Activated CD4-positive, alpha-beta T cell treated with anti-CD3 and anti-CD28 coated beads, Interleukin-2, amount 50 U/mL, for 48 hours (primary cell): ENCODE data around the gene FAM171A2.
"Not testable (repeated sequence)": the region's sequence is repeated elsewhere in the genome, so short reads cannot be mapped to it uniquely, and the experiment has no call there.

ENCODE experiments used
- DNase-seq, 2 experiments: peaks; one replicate each; pipeline ENCODE4 v3.0.0-alpha.2; 2020

FAM171A2 gene

GRCh38 chr17:44344939-44345453, 18.7 kb downstream of the FAM171A2 start, which contains the start of gene GRN:
TSS of gene GRN (plus strand) at chr17:44345302. CDS start at chr17:44349165, 3,863 bp downstream.
- peak; percentile 85 to 91 for DNase-seq

GRCh38 chr17:44343510-44344209, 20.0 kb downstream of the FAM171A2 start:
- DNase-seq = no peak

- not testable (repeated sequence) for DNase-seq
Measured at GRCh38 chr17:44340553-44340952, 23.1 kb downstream of the FAM171A2 start.

DNA sequence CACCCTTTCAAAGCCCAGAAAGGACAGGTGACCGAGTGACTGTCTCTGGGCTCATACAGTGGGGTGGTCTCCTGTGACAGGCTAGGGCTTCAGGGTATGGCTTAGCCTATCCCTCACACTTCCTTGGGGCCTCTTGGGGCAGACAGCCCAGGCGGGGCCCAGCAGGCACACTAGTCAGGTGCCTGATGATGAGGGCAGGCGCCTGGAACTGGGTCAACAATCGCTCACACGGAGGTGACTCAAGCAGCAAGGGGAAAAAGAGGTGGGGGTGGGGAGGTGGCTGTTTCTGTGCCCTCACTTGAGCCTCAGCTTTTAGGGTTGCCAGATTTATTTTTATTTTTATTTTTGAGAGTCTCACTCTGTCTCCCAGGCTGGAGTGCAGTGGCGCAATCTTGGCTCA, 25.0 kb downstream of the FAM171A2 start:
- DNase-seq = no peak

- no peak for DNase-seq
Measured at GRCh38 chr17:44335968-44336367, 27.7 kb downstream of the FAM171A2 start.

DNA sequence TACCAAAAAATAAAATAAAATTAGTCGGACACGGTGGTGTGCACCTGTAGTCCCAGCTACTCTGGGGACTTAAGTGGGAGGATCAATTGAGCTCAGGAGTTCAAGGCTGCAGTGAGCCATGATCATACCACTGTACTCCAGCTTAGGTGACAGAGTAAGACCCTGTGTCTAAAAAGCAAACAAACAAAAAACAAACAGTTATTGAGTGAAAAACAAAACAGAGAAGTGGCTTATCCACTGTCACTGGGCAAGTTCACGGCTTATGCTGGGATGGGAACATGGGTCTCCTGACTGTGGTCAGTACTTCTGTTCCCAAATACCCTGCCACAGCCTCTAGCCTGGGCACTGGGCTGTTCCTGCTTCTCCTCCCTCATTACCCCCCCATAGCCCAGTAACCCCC, 28.1 kb downstream of the FAM171A2 start:
- DNase-seq = no peak

GRCh38 chr17:44334727-44335126, 28.9 kb downstream of the FAM171A2 start:
- no peak for DNase-seq

- DNase-seq = no peak
Measured at GRCh38 chr17:44334315-44334714, 29.3 kb downstream of the FAM171A2 start.

DNA sequence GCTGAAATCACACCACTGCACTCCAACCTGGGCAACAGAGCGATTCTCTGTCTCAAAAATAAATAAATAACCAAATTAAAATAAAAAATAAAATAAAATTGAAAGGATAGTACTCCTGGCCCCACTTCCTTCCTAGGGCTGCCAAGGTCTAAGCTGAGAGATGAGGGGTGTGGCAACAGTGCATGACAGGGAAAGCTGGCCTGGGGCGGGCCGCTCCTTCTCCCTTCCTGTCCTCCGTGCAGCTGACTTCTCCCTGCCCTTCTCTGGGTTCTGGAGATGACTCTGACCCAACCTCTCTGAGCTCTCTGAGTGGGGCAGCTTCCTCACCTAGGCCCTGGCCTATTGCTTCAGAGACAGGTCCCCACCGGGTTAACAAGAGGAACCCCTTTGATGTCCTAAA, 30.3 kb downstream of the FAM171A2 start:
- DNase-seq = no peak

DNA sequence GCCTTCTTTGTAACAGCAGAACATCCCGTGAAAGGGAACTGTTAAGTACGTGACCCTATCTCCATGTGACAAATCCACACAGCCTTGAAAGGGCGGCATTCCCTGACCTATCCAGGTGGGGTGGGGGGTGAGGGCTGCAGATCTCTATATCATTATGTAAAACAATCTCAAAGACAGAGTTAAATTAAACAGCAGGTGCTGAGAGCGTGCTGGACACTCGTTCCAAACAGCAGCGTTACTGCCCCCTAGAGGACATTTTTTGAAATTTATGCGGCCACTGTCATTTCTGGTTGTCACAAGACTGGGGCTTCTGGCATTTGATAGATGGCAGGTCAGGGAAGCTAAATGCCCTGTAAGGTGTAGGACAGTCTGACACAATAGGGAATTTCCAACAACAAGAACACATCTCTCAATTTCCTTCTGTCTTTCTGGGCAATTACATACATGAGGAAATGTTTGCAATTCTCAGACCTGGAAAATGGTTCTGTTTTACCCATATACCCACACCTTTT, 32.3 kb downstream of the FAM171A2 start:
- DNase-seq = peak; percentile 73 to 84

- not testable (repeated sequence) for DNase-seq
Measured at GRCh38 chr17:44330263-44330662, 33.4 kb downstream of the FAM171A2 start.

- not testable (repeated sequence) for DNase-seq
Measured at GRCh38 chr17:44329516-44329915, 34.1 kb downstream of the FAM171A2 start.

DNA sequence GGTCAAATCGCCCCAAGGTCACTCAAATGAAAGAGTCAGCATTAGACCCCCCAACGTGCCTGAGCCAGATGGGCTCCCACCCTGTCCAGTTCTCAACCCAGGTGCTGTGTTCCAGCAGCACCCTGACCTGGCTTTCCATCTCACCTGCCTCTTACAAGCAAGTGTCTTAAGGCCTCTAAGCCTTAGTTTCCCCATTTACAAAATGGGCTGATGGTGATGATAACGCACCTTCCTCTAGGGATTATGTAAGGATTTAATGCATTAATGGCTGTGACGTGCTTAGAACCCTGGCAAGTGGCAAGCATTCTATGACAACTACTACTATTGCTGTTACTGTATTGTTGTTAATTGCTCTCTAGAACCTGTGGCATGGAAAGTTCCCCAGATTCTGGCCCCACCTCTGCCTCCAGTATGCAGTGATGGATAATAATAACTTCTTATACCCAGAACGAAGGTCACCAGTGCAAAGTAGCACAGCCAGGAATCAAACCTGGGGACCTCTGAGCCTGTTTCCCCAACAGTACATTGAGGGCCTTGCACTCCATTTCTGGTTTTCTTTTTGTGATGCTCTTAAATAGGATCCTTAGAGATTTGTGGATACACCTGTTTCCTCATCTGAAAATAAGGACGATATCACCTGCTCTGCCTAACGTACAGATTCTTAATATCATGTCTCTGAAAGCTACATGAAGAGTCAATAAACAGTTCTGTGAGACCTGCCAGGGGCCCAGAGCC, 35.8 kb downstream of the FAM171A2 start:
- DNase-seq = no peak

- peak; percentile 89 to 92 for DNase-seq
Measured at GRCh38 chr17:44326861-44327444, 36.7 kb downstream of the FAM171A2 start.

GRCh38 chr17:44324571-44325275, 38.9 kb downstream of the FAM171A2 start, which contains the start of gene SLC25A39:
TSS of gene SLC25A39 (minus strand) at chr17:44324823. CDS start at chr17:44323562, 1,261 bp downstream.
- peak; percentile 95 for DNase-seq

DNA sequence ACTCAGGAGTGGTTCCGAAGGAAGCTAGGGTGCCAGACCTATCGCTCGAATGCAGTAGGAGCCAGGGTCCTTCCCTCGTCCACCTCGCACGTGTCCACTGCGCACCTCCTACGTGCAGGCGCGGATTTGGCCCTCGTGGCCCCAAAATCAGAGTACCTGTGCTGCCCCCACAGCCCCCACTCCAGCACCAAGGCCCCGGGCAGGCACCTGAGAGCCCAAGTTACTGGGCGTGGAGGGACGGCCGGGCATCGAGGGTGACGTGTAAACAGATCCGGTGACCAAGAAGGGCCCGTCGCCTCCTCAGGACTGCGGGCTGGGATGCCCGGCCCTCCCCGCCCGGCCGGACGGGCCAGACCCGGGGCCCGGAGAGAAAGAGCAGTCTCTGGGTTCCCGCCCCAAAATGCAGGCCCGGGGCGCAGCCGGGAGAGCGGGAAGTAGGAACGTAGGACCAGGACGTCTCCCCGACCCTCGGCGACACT, 39.5 kb downstream of the FAM171A2 start:
- DNase-seq = peak in 1 of 2 experiments; percentile 27

DNA sequence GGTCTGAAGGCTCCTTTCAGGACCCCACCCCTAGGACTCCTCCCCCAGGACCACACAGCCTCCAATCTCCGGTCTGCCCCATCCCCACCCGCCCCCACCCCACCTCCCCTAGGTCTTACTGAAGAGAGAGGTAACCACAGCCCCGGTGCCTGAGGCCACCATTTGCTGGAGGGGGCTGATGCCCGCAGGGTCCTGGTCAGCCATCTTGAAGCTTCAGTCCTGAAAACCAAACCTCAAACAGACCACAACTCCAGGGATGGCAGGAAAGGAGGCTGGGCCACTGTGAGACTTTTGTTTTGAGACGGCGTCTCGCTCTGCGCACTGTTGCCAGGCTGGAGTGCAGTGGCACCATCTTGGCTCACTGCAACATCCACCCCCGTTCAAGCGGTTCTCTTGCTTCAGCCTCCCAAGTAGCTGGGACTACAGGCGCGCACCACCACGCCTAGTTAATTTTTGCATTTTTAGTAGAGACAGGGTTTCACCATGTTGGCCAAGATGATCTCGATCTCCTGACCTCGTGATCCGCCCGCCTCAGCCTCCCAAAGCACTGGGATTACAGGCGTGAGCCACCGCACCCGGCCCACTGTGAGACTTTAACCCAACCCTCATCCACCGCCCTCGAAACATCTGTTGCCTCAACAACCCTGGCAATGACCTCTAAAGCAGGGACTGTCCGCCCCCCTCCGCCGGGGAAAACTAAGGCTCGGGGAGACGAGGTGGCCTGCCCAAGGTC, 40.1 kb downstream of the FAM171A2 start:
- no peak for DNase-seq

DNA sequence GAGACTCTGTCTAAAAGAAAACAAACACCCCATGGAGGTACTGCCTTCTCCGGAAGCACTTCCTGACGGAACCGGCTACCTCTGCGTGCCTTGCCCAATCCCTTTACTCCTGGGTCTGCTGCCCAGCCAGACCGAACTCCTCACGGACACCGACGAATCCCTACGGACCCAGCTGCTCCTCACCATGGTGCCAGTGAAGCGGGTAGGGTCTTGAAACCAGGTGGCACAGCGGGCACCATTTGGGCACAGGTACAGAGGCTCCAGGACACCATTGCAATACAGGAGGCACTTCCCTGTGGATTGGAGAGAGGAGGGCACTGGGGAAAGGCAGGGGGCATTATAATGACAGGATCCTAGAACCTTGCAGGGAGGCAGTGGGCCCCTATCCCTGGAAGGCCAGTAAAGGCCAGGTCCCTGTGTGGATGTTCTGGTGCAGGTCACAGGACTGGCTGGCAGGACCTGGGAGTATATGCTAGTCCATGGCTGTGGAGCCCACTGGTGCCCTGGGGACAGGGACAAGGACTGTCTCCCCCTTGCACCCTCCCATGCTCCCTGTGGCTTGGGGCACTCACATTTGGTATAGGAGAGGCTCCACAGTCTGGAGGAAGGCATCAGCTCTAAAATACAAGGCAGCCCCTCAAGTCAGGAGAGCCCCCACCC, 41.3 kb downstream of the FAM171A2 start:
- no peak for DNase-seq

- DNase-seq = no peak
Measured at GRCh38 chr17:44321246-44322120, 42.2 kb downstream of the FAM171A2 start.

DNA sequence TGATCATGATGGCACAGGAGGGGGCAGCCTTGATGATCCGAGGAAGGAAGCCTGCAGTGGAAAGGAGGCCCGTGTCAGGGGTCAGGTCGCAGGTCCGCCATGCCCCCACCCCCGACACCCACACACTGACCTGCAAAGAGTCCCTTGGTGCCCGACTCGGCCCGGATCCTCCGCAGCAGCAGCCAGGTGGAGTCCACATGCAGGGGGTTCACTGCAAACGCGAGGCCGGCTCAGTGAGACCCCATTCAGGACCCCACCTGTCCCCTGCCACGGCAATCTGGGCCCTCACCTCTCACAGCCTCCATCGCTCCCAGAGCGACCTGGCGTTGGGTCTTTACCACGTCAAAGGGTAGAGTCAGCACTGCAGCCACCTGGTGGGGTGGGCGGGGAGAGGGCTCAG, 43.6 kb downstream of the FAM171A2 start:
- DNase-seq = no peak
